SK-N-SH (cell line): ENCODE measurements around the gene PROCR. TPM values are rescaled to one million over a fixed set of nuclear protein-coding genes. Genes with fewer than 3 reads are reported as not detected.

Experiments used
- CTCF ChIA-PET: fragments of 300-600, 350-600 bp; formaldehyde crosslinking; extraction: SDS; loops from one replicate; lab custom pipeline; 2021; lab: Yijun Ruan, JAX
- POLR2A ChIA-PET: fragments of 350-600 bp; sonication (Branson Sonifier 250); formaldehyde crosslinking; extraction: SDS; loops from one replicate; lab custom pipeline; 2020; ENCODE audit warnings: antibody characterized with exemption, inconsistent platforms; lab: Yijun Ruan, JAX
- DNase-seq: peaks from one replicate; pipeline ENCODE4 v3.0.0; 2012
- H2AFZ ChIP-seq: fragments of 200-600 bp; sonication (generic); 2 replicates; pipeline ENCODE4 v1.8.1; 2016; ENCODE audit warnings: antibody characterized with exemption, mild to moderate bottlenecking, low read depth
- H3F3A ChIP-seq: fragments of 200-600 bp; sonication (generic); replicated peaks from 2 replicates; pipeline ENCODE3; 2016; ENCODE audit warnings: antibody characterized with exemption, mild to moderate bottlenecking; ENCODE audit not compliant: insufficient read depth
- H3K27ac ChIP-seq, 2 experiments: fragments of 200-500 bp in 1 of 2; fragments of 200-600 bp in 1 of 2; sonication (Bioruptor generic) in 1 of 2; sonication (generic), shearing (Covaris generic) in 1 of 2; 2 replicates each; pipeline versions ENCODE4 v1.5.1 to v1.6.1; 2014 to 2016; ENCODE audit warnings: low read depth in 2 of 2, inconsistent platforms in 1 of 2, low read length in 1 of 2, mild to moderate bottlenecking in 1 of 2, mixed read lengths in 1 of 2
- H3K27me3 ChIP-seq: fragments of 200-600 bp; sonication (generic), shearing (Covaris generic); 2 replicates; pipeline ENCODE4 v1.6.1; 2016; ENCODE audit warnings: mixed run types; ENCODE audit not compliant: insufficient read depth
- H3K36me3 ChIP-seq, 2 experiments: fragments of 200-500 bp in 1 of 2; fragments of 200-600 bp in 1 of 2; sonication (Bioruptor generic) in 1 of 2; sonication (generic) in 1 of 2; replicated peaks in 1 of 2; 2 replicates each; pipeline versions ENCODE3 to v1.5.1; 2014 to 2016; ENCODE audit warnings: low read length in 1 of 2, mild to moderate bottlenecking in 1 of 2; ENCODE audit not compliant: insufficient read depth in 2 of 2, control insufficient read depth in 1 of 2
- H3K4me1 ChIP-seq, 2 experiments: fragments of 200-500 bp in 1 of 2; fragments of 200-600 bp in 1 of 2; sonication (Bioruptor generic) in 1 of 2; sonication (generic), shearing (Covaris generic) in 1 of 2; 2 replicates each; pipeline versions ENCODE4 v1.5.1 to v1.6.1; 2014 to 2016; ENCODE audit warnings: low read depth in 1 of 2, low read length in 1 of 2, mixed run types in 1 of 2; ENCODE audit not compliant: insufficient read depth in 2 of 2, control insufficient read depth in 1 of 2
- H3K4me2 ChIP-seq: fragments of 200-600 bp; sonication (generic), shearing (Covaris generic); 2 replicates; pipeline ENCODE4 v1.6.1; 2017; ENCODE audit warnings: mixed run types
- H3K4me3 ChIP-seq, 2 experiments: fragments of 200-500 bp in 1 of 2; fragments of 200-600 bp in 1 of 2; sonication (Bioruptor generic) in 1 of 2; sonication (generic), shearing (Covaris generic) in 1 of 2; 2 replicates each; pipeline versions ENCODE4 v1.5.1 to v1.8.1; 2014 to 2016; ENCODE audit warnings: low read depth in 2 of 2, inconsistent platforms in 1 of 2, low read length in 1 of 2, mild to moderate bottlenecking in 1 of 2, mixed read lengths in 1 of 2, moderate library complexity in 1 of 2
- H3K79me2 ChIP-seq: fragments of 200-600 bp; sonication (generic); 2 replicates; pipeline ENCODE4 v1.8.1; 2017; ENCODE audit warnings: mild to moderate bottlenecking; ENCODE audit not compliant: insufficient read depth
- H3K9ac ChIP-seq: fragments of 200-600 bp; sonication (generic); 2 replicates; pipeline ENCODE4 v1.6.1; 2017; ENCODE audit warnings: mixed run types
- H3K9me2 ChIP-seq: fragments of 200-600 bp; sonication (generic); 2 replicates; pipeline ENCODE4 v1.6.1; 2017; ENCODE audit warnings: mixed run types
- H3K9me3 ChIP-seq: fragments of 200-600 bp; sonication (generic); 2 replicates; pipeline ENCODE4 v1.6.1; 2017; ENCODE audit warnings: mixed run types, mild to moderate bottlenecking, moderate library complexity
- H4K20me1 ChIP-seq: fragments of 200-600 bp; sonication (generic); 2 replicates; pipeline ENCODE4 v1.6.1; 2017; ENCODE audit warnings: mild to moderate bottlenecking, mixed run types; ENCODE audit not compliant: insufficient read depth
- CHD2 ChIP-seq: fragments of 150-350 bp; IDR thresholded peaks from 2 replicates; pipeline ENCODE4 v1.6.1; 2018; ENCODE audit warnings: low read length; ENCODE audit not compliant: partially characterized antibody
- ELF1 ChIP-seq: IDR thresholded peaks from 2 replicates; pipeline ENCODE4 v1.4.0; 2012
- EP300 ChIP-seq, 2 experiments: IDR thresholded peaks; 2 replicates each; pipeline versions ENCODE4 v1.4.0 to v1.6.1; 2012; ENCODE audit warnings: borderline replicate concordance in 1 of 2, low read depth in 1 of 2, low read length in 1 of 2
- EZH2phosphoT487 ChIP-seq: fragments of 200-600 bp; sonication (generic); IDR thresholded peaks from 2 replicates; pipeline ENCODE4 v1.6.1; 2017; ENCODE audit warnings: low read depth, mixed run types, mild to moderate bottlenecking, antibody characterized with exemption, moderate library complexity, borderline replicate concordance
- FOXJ3 ChIP-seq: sonication (generic); formaldehyde crosslinking; IDR thresholded peaks from 2 replicates; pipeline ENCODE4 v1.5.1; 2020; ENCODE audit warnings: mild to moderate bottlenecking, missing genetic modification reagents
- JUND ChIP-seq: IDR thresholded peaks from 2 replicates; pipeline ENCODE4 v1.4.0; 2012
- MEF2A ChIP-seq: IDR thresholded peaks from 2 replicates; pipeline ENCODE4 v1.4.0; 2012; ENCODE audit warnings: low read depth, borderline replicate concordance
- MXI1 ChIP-seq: IDR thresholded peaks from 2 replicates; pipeline ENCODE4 v1.6.1; 2012; ENCODE audit warnings: mild to moderate bottlenecking, low read depth, low read length, improper control_type of control experiment
- NRF1 ChIP-seq: IDR thresholded peaks from 2 replicates; pipeline ENCODE4 v1.6.1; 2012; ENCODE audit warnings: low read depth, mild to moderate bottlenecking, low read length
- POLR2AphosphoS5 ChIP-seq: IDR thresholded peaks from 2 replicates; pipeline ENCODE4 v1.6.1; 2012; ENCODE audit warnings: low read depth, low read length
- RAD21 ChIP-seq: IDR thresholded peaks from 2 replicates; pipeline ENCODE4 v1.6.1; 2012; ENCODE audit warnings: mild to moderate bottlenecking, low read length
- RXRA ChIP-seq: IDR thresholded peaks from 2 replicates; pipeline ENCODE4 v1.4.0; 2012; ENCODE audit warnings: low read depth, mild to moderate bottlenecking, borderline replicate concordance
- SIN3A ChIP-seq: IDR thresholded peaks from 2 replicates; pipeline ENCODE4 v1.6.1; 2012; ENCODE audit warnings: low read depth, mild to moderate bottlenecking, low read length, moderate library complexity, borderline replicate concordance
- SMC3 ChIP-seq: IDR thresholded peaks from 2 replicates; pipeline ENCODE4 v1.6.1; 2012; ENCODE audit warnings: low read depth, low read length, improper control_type of control experiment
- TAF1 ChIP-seq: IDR thresholded peaks from 2 replicates; pipeline ENCODE4 v1.6.1; 2012; ENCODE audit warnings: low read depth, mild to moderate bottlenecking, low read length, moderate library complexity, borderline replicate concordance
- TCF12 ChIP-seq: IDR thresholded peaks from 2 replicates; pipeline ENCODE4 v1.4.0; 2012
- WGBS: methylation state at CpG from one replicate; pipeline ENCODE4 v1.1.6; 2017; ENCODE audit warnings: low lambda C conversion rate; 5-methylcytosine and 5-hydroxymethylcytosine counted together
- polyA plus RNA-seq, 3 experiments: library from polyadenylated mRNA; depleted of rRNA; stranded (reverse); fragments of >200 nt; gene quantifications; 2 replicates each; pipeline ENCODE4 v1.2.3, GENCODE V29; 2012
- TF ChIP-seq, protein P1 (sequence below): IDR thresholded peaks from 2 replicates; pipeline ENCODE4 v1.4.0; 2012; ENCODE audit warnings: low read depth, borderline replicate concordance
- TF ChIP-seq, protein P2 (sequence below): IDR thresholded peaks from 2 replicates; pipeline ENCODE4 v1.4.0; 2012; ENCODE audit warnings: low read depth, borderline replicate concordance
- TF ChIP-seq, protein P3 (sequence below): IDR thresholded peaks from 2 replicates; pipeline ENCODE4; 2012
- TF ChIP-seq, protein P4 (sequence below): IDR thresholded peaks from 2 replicates; pipeline ENCODE4 v1.4.0; 2012; ENCODE audit warnings: low read depth

PROCR gene
- polyA plus RNA-seq, 1 of the 3 experiments (the other 2 are of a cell fraction): 23.5 TPM

DNA sequence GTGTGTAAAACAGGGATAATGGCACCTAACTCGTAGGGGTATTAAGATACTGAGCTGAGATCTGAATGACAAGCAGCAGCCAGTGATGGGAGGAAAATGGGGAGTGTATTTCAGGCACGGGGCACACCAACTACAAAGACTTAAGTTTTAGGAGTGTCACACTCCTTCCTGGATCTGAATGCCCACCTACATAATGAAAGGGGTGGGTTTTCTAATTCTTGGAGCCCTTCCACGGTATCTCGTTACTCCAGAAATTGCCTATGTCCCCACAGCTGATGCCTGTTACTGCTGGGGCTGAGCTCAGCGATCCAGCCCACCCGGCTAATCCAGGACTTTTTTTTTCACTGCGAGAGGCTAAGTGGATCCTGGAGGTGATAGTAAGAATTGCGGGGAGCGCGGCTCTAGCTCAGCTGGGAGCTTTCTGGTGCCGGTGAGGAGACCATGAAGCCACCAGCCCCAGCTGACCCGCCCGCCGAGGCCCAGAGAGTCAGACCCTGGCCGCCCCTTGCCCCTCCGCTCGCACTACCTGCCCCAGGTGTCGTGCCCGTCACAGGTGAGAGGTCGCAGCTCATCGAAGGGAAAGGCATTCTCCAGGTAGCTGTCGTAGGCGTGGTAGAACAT, 25.5 kb upstream of the PROCR start:
- no peak for TF ChIP-seq FOXJ3 (CRISPR knock-in tag)
- TF ChIP-seq ELF1: no peak
- TF ChIP-seq SMC3: 0 out of 2 replicates have a peak, but pooled peaks have one; percentile 3
- peak overlapping the region; percentile 68 for H3K9ac ChIP-seq
- no peaks in the 10 kb centered on the region for H4K20me1 ChIP-seq
- WGBS: 10% methylated on average over 13 of the region's 23 CpGs
- peak overlapping the region; percentile 89 to 94 for H3K4me3 ChIP-seq
- H3K4me2 ChIP-seq: peak overlapping the region; percentile 91
- H3K79me2 ChIP-seq: peaks cover 7% of the 10 kb centered on the region; the same call in 1 of the 2 replicates
- no peaks in the 10 kb centered on the region for H3K27me3 ChIP-seq
- H3K9me2 ChIP-seq: no peaks in the 10 kb centered on the region
- no peaks in the 10 kb centered on the region for H3F3A ChIP-seq
- H3K27ac ChIP-seq: peak overlapping the region; percentile 2 to 80; a peak in 3 of 4 replicates
- peaks cover 0 to 7% of the 10 kb centered on the region in 2 experiments; a peak in 2 of 4 replicates for H3K4me1 ChIP-seq
- H3K36me3 ChIP-seq: peaks cover 3 to 14% of the 10 kb centered on the region in 2 experiments
- peak; percentile 71 for DNase-seq
- H3K9me3 ChIP-seq: no peaks in the 10 kb centered on the region
- POLR2A ChIA-PET: interaction anchor here (0.6 to 2.9 kb wide), 5 partner anchors 20 to 354 kb away, joined by 3 to 9 read pairs (median 5); partner anchors contain the start of genes MMP24 and MMP24OS
- peak overlapping the region; percentile 87 for H2AFZ ChIP-seq
- CTCF ChIA-PET: interaction anchor here (0.6 to 4.3 kb wide), 13 partner anchors 20 to 522 kb away, joined by 3 to 51 read pairs (median 4); partner anchors contain the start of gene TRPC4AP

DNA sequence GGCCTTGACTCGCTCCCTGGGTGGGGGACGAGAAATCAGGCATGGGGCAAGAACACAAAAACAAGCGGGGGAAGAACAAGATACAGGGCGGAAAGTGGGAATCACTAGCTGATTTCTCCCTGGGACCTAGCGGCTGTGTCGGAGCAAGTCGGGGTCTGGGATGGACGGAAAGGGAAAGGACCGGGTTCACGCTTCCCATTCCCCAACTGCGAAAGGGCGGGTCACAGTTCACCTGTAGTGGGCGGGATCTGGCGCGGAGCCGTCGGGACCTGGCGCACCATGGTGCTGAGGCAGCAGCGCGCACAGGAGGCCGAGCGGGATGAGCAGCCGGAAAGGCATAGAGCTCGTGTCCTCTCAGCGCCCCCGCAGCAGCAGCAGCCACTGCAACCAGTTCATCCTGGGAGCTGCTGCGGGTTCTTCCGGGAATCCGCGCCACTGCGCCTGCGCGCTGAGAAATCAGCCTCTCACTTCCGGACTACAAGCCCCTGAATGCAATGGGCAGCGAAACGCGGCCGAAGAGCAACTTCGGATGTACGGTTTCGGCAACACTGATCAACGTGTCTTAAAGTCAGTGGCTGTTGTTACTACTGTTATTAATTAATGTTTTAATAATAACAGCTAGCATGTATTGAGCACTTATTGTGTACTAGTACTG, 24.8 kb upstream of the PROCR start, which contains the start of gene EDEM2:
TSS of gene EDEM2 (minus strand) at position 417 of the 655 bp plus-strand sequence. CDS start at position 339, 78 bp downstream.
- Histone ChIP-seq H3K4me2 (peak within 1 kb of the TSS; percentile 91), H3K9me3 (no peaks in the 10 kb centered on the region), H3K27ac (peak within 1 kb of the TSS; percentile 64 to 80), H3F3A (no peaks in the 10 kb centered on the region), H3K4me3 (peak within 1 kb of the TSS; percentile 89 to 94), H2AFZ (peak within 1 kb of the TSS; percentile 95), H3K79me2 (peaks cover 7% of the 10 kb centered on the region; the same call in 1 of the 2 replicates), H3K4me1 (peaks cover 0 to 7% of the 10 kb centered on the region in 2 experiments; a peak in 2 of 4 replicates), H3K36me3 (peaks cover 3 to 8% of the 10 kb centered on the region in 2 experiments), H3K9me2 (no peaks in the 10 kb centered on the region), H4K20me1 (no peaks in the 10 kb centered on the region), H3K9ac (peak within 1 kb of the TSS; percentile 68), H3K27me3 (no peaks in the 10 kb centered on the region)
- ChIA-PET POLR2A (interaction anchor here (0.6 to 2.9 kb wide), 6 partner anchors 19 to 355 kb away, joined by 3 to 9 read pairs (median 4); partner anchors contain the start of genes MMP24 and MMP24OS), CTCF (interaction anchor here (0.6 to 4.3 kb wide), 12 partner anchors 20 to 523 kb away, joined by 3 to 51 read pairs (median 4); partner anchors contain the start of gene TRPC4AP)
- under 1% methylated on average over 39 of the region's 42 CpGs for WGBS
- DNase-seq: peak; percentile 95
- TF ChIP-seq, protein P1, sequence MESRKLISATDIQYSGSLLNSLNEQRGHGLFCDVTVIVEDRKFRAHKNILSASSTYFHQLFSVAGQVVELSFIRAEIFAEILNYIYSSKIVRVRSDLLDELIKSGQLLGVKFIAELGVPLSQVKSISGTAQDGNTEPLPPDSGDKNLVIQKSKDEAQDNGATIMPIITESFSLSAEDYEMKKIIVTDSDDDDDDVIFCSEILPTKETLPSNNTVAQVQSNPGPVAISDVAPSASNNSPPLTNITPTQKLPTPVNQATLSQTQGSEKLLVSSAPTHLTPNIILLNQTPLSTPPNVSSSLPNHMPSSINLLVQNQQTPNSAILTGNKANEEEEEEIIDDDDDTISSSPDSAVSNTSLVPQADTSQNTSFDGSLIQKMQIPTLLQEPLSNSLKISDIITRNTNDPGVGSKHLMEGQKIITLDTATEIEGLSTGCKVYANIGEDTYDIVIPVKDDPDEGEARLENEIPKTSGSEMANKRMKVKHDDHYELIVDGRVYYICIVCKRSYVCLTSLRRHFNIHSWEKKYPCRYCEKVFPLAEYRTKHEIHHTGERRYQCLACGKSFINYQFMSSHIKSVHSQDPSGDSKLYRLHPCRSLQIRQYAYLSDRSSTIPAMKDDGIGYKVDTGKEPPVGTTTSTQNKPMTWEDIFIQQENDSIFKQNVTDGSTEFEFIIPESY: no peak
- TF ChIP-seq RXRA: no peak
- peak in 1 of 2 experiments; percentile 43; a peak in 1 of 4 replicates for TF ChIP-seq EP300 (IDR thresholded peaks at IDR 0.05; ENCODE audit: borderline replicate concordance in 1 of 2, low read depth in 1 of 2, low read length in 1 of 2)
- TF ChIP-seq ELF1: peak; percentile 100
- peak; percentile 77 for TF ChIP-seq CHD2
- no peak for TF ChIP-seq MEF2A
- no peak for TF ChIP-seq RAD21
- peak; percentile 54 for TF ChIP-seq TAF1
- peak; percentile 90 for TF ChIP-seq MXI1
- TF ChIP-seq, protein P2, sequence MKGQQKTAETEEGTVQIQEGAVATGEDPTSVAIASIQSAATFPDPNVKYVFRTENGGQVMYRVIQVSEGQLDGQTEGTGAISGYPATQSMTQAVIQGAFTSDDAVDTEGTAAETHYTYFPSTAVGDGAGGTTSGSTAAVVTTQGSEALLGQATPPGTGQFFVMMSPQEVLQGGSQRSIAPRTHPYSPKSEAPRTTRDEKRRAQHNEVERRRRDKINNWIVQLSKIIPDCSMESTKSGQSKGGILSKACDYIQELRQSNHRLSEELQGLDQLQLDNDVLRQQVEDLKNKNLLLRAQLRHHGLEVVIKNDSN: no peak
- no peak for TF ChIP-seq SMC3
- no peak for TF ChIP-seq JUND
- TF ChIP-seq, protein P3, sequence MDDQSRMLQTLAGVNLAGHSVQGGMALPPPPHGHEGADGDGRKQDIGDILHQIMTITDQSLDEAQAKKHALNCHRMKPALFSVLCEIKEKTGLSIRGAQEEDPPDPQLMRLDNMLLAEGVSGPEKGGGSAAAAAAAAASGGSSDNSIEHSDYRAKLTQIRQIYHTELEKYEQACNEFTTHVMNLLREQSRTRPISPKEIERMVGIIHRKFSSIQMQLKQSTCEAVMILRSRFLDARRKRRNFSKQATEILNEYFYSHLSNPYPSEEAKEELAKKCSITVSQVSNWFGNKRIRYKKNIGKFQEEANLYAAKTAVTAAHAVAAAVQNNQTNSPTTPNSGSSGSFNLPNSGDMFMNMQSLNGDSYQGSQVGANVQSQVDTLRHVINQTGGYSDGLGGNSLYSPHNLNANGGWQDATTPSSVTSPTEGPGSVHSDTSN: no peak
- TF ChIP-seq TCF12: no peak; the same call in 1 of the 2 replicates
- TF ChIP-seq SIN3A: 0 out of 2 replicates have a peak, but pooled peaks have one; percentile 28
- TF ChIP-seq POLR2AphosphoS5: peak; percentile 80
- TF ChIP-seq, protein P4, sequence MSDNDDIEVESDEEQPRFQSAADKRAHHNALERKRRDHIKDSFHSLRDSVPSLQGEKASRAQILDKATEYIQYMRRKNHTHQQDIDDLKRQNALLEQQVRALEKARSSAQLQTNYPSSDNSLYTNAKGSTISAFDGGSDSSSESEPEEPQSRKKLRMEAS: 0 out of 2 replicates have a peak, but pooled peaks have one; percentile 54
- TF ChIP-seq NRF1: peak; percentile 87
- TF ChIP-seq EZH2phosphoT487: no peak
